Measurements from ENCODE around the gene HOXA6. TPM values are rescaled to one million over a fixed set of nuclear protein-coding genes. Genes with fewer than 3 reads are reported as not detected.

The HOXA6 gene
- total RNA-seq, 1 donor from 2014 or later: not detected

DNA sequence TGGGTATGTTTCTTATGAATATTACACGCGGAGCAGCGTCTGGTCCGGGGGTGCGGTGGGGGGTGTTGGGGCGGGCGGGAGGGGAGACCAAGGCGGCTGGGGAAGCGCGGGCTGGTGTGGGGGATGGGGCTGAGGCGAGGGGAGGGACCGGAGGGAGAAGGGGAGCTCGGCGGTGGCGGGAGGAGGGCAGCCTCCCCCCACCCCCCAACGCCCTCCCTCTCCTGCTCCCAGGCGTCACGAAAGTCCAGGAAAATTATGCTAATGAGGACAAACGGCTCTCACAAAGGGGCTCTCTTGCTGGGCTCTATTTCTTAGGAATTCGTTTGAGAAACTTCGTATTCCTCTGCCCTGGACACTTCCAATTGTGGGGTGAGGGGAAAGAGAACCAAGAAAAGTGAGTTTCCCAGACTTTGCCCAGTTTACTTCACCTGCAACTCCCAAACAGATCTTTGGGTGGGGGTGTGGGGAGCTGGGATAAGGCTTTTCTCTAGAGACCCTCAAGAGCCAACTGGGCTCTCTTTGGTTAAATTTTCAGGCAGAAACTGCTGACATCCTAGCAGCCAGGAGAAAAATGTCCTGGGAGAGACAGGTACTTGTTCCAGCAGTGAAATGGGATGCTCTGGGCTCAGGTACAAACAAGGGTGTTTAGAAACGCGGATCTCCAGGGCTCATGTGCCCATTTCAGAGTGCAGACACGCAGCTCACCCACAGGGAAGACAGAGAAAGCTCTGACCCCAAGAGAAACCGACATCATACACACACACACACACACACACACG lies 33.4 kb downstream of the HOXA6 start:
- DNase-seq (ENCODE audit: low spot score in 2 of 2): no peak
- FAIRE-seq: no peak

DNA sequence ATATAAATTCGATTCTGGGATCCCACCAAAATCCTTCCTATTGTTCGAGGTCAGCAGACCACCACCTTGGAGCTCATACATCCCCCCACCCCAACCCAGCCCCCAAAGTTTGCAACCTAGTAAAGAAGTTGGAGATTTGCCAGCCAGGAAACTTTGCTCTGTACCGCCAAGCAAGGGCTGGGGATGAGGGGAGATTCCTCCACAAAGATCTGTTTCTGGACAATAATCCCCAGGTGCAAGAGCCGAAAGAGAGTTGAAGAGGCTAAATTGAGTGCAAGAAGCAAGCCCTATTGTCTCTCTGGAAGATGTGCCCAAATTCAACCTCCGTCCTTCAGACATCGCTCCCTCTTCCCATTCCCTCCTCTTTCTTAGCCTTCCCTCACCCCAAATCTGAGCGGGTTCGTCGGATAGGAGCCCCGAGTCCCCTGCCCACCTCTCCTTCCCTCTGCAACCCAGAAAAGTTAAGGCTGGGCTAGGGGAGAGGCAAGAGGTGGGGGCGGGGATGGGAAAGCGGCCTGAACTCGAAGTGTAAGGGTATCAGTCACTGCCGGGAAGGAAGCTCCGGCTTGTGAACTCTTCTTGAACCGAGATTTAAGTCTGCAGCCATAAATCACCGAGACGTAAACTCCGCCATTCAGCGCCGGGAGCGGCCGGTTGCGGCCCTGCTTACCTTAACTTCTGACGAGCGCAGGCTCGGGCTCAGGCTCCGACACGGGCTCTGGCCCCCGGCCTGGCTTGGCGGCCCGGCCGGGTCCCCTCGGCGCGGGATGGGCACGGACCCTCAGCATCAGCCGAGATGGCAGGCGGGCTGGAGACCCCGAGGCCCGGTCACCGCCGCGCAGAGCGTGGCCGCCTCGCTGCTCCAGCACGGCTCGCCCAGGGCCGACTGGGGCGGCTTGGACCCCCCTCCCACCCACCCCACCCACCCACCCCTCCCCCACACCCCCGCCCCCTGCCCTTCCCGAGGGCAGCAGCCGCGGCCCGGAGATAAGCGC lies 34.3 kb downstream of the HOXA6 start:
- FAIRE-seq (no peak), DNase-seq (ENCODE audit: low spot score in 2 of 2) (no peak)

DNA sequence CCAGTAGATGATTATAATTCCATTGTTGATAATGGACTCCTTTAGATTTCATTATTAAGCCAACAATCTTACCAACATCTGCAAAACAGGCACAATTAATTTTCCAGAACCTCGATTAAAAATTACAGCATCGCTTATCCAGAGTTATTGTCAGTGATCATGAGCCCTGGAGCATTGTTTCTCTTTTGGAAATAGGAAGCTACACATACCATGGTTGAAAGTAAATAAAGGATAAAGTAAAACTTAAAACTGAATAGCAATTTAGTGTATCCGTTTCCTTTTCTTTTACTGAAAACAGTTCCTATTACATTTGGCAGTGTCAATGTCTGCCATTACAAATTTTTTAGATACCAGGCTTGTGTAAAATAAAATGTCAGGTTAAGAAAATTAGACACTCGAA lies 35.2 kb downstream of the HOXA6 start:
- no peak for DNase-seq (ENCODE audit: low spot score in 2 of 2)
- FAIRE-seq: no peak

DNA sequence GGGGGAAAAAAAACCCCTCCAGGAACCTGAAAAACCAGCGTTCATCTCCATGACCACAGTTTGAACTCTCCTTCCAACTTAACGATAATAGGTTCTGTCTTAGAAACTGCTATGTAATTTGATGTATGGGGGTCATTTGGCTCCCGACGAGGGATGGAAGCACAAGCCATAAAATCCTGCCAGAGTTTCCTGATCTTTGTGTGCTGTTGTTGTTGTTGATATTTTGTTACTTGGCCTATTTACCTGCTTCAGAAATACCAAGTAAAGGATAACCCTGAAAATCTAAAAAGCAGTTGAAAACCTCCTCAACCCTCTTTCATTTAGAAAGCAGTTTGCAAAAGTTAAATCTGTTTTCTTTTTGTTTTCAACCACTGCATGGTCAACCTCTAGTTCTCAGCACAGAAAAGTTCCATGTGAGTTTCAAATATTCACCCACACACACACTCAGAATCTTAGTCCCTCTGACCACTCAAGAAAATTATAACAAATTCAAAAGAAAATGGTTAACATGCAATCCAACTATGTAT lies 35.8 kb downstream of the HOXA6 start:
- no peak for DNase-seq (ENCODE audit: low spot score in 2 of 2)
- FAIRE-seq: no peak

DNA sequence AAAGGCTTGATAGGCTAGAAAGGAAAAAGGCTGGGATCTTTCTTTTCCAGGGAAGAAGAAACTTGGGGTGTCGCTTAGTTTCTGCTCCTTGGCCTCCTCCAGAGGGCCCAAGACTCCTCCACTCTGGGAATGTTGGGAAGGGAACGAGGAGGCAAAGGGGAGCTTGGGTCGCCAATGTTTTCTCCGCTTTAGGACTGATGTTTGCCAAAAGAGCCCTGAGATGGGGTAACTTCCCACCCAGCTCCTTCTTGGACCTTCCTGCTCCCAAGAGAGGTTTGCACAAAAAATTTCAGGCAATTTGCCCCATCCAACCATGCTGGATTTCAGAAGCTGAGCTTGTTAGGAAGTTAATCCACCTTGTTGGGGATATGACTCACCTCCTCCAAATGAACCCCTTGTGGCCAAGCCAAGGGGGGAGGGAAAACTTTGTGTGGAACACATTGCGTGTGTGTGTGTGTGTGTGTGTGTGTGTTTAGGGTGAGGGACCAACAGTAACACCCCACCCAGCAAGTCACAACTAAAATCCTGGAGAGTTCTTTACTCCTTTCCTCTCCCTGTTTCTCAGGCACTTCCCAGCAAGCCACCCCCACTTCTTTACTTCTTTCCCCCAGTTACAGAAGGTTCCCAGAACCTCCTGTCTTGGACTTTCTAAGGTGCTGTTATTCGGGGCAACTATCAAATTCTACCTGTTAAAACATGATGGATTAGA lies 36.4 kb downstream of the HOXA6 start:
- DNase-seq (ENCODE audit: low spot score in 2 of 2) (no peak), FAIRE-seq (no peak)

DNA sequence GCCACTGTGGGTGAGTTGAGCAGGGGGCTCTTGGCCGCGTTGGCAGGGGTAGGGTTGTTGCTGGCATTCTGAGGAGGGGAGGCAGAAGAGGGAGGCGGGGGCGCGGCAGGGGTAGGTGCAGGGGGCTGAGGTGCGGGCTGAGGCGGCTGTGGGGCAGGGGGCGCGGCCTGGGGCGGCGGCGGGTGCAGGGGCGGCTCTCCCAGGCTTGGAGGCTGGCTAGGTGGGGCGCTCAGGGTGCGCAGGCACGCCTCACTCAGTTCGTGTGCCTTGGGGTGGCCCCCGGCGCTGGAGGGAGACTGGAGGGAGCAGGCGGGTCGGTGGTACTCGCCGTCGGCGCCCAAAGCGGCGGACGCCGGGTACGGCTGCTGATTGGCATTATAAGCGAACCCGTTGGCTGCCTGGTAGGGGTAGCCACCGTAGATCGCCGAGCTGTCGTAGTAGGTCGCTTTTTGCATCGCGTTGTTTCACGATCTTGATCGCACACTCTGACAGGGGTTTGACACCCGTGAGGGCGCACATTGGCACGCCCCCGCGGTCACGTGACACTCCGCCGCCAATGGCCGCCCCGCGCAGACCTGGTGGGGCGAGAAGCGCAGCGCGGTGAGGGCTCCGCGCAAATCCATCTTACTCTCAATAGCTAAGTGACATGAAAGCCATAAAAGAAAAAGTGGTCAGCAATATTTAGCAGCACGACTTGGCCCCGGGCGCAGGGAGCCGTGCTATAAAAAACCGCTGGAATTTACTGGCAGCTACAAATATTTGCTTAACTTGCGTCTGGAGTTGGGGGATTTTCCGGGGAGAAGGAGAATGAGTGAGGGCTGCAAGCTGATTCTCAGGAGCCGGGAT lies 37.2 kb downstream of the HOXA6 start:
- FAIRE-seq (no peak), DNase-seq (ENCODE audit: low spot score in 2 of 2) (no peak)

DNA sequence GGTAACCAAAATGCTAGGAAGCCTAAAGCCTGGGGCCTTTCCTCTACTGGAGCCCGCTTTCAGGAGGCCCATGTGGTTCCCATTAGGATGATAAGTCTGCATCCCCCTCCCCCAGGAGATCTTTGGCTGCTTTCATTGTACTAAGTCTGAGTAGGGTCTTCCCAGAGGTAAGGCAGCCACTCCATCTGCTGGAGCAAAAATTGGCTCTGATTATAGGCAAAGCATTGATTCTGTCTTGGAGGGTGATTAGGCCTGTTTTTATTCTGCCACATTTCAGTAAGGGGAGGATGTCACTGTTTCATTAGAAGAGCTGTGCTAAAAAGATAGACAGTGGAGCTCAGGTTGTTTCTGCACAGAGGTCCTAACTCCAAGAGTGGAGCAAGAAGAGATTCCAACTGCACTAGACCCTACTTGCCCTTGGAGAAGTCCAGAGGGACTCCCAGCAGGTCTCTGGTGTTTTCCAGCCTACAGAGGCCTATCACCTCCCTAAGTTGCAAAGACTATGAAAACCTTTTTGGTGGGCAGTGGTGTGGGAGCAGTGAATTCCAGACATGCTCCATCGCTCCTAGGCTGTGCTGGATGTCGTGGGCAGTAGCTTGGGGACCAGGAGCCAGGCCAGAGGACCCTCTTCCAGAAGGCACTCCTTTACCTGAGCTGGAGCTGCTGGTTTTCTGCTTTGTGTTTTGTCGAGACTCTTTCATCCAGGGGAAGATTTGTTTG lies 37.9 kb downstream of the HOXA6 start:
- DNase-seq (ENCODE audit: low spot score in 2 of 2) (no peak), FAIRE-seq (no peak)

DNA sequence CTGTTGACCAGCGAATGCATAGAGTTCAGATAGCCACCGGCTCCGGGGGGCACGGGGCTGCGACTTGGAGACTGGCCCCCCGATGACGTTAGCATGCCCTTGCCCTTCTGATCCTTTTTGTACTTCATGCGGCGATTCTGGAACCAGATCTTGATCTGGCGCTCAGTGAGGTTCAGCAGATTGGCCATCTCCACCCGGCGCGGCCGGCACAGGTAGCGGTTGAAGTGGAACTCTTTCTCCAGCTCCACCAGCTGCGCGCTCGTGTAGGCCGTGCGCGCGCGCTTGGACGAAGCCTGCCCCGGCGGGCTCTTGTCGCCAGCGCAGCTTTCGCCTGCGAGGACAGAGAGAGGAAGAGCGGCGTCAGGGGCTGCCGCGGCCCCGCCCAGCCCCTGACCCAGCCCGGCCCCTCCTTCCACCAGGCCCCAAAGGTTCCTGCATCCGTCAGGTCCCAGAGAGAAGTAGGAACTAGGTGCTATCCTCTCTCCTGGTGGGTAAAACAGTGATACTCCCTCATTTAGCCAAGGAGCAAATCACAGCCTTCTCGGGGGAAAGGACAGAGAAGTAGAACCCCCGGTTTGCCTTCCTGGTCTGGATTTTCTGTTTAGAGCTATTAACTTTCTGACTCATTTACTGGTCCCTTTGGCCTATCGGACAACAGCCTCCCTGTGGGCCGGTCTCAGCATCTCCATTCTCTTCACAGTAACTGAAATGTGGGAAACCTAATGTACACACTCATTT lies 39.0 kb downstream of the HOXA6 start:
- FAIRE-seq: no peak
- DNase-seq (ENCODE audit: low spot score in 2 of 2): no peak

DNA sequence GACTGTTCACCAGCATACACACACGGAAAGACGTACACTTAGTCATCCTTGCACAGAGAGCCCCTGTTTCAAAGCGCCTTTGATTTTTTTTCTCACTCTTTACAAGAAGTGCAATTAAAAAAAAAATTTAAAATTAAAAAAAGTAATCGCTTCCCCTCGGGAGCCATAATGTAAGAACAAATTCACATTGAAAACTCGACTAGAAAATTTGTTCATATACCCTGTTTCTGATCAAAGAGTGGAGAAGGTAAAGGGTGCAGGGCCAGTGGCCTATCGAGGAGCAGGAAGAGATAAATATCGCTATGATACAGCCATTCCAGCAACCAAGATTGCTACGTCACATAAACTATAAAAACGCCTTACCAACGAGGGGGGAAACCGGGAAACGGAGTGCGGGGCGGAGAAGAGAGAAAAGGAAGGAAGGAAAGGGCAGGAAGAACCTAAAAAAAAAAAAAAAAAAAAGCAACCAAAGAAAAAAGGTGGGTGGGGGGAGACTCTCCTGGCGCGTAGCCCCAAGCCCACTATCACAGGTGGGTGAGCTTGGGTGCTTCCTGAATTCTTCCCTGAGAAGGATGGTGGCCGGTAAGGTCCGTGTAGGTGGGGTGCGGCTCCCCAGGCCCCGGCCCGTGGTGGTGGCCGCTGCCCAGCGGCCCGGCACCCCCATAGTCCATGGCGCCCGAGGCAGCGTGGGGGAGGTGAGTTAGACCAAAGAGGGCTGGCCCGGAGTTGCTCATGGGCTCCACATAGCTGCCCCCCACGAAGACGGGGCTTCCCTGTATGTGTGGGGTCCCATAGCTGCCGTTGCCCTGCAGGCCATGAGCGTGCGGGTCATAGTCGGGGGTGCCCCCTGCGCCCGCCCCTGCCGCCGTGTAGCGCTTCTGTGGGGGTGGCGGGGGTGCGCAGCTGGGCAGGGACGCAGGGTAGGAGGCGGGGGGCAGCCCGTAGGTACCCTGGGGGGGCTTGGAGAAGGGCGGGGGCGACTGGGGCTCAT lies 39.9 kb downstream of the HOXA6 start:
- FAIRE-seq: no peak
- DNase-seq (ENCODE audit: low spot score in 2 of 2): no peak

DNA sequence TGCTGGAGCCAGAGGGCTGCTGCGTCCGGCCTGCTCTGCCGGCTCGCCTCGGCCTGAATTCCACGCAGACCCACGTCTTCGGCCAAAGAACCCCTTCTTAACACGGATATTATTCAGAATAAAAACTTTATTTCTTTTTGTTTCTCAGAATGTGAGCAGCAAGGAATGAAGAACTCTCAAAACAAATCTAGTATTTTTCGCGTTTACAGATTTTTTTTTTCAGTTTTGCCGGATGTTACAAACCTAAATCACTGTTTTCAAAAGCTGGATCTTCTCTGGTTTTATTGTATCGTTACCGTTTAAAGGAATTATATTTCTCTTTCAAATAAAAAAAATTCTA lies 40.7 kb downstream of the HOXA6 start:
- no peak for DNase-seq (ENCODE audit: low spot score in 2 of 2)
- no peak for FAIRE-seq

DNA sequence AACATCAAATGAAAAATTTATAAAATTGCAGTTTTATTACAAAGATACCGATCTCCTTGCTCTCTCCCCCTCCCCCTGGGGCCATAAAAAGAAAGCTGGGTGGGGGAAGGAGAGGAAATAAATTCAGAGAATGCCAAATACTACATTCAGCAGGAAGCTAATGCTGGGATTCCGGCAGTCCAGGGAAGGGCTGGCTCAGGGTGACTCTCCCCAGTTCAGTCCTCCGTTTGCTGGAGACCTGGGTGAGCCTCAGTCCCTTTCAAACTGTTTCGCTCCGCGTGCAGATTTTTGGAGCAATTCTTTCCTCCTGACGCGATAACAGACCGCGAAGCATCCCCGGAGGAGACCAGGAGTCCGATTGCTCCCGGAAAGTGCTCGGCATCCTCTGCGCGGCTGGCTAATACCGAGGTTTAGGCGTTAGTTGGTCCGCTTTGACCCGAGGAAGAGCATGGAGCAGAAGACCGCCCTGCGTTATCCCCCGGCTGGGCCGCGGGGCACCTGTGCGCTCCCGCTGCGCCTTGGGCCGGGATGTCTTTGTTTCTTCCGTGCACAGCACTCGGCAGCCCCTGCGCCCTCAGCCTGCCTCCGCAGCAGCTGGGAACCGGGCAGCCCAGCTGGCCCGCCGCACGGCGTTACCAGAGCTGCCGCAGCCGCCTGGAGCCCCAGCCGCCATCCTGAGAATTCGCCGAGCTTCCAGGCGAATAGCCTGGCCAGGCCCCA lies 41.2 kb downstream of the HOXA6 start:
- no peak for FAIRE-seq
- DNase-seq (ENCODE audit: low spot score in 2 of 2): no peak

DNA sequence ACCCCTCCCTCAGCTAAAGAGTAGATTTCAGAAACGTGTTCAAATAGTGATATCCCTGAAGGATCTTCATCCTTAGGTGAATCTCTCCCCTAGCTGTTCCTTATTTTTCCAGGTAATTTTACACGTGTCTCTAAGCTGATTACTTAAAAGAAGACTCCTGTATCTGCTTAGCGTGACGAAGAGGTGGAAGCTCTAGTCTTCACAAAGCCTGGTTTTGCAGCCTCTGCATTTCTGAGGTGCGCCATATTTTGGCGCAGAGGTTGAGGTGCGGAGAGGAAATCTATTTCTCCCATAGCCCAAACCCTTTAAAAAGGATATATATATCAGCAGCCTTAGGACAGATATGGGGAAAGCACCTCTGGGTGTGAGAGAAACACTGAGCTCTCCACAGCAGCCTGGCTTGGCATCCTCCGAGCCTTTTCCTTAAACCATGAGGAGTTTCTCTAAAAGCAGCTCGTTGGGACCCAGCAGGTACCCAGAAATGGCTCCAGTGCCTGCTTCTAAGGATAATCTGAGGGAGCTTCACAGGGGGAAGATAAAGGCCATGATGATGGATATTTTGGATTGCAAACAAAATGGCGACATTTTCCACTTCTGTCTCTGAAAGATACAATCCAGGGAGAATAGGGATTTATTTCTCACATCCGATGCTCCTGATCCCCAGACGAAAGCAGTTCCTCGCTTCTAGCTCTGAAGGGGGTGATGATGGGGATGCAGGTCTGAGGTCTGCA lies 42.1 kb downstream of the HOXA6 start:
- FAIRE-seq (no peak), DNase-seq (ENCODE audit: low spot score in 2 of 2) (no peak)

DNA sequence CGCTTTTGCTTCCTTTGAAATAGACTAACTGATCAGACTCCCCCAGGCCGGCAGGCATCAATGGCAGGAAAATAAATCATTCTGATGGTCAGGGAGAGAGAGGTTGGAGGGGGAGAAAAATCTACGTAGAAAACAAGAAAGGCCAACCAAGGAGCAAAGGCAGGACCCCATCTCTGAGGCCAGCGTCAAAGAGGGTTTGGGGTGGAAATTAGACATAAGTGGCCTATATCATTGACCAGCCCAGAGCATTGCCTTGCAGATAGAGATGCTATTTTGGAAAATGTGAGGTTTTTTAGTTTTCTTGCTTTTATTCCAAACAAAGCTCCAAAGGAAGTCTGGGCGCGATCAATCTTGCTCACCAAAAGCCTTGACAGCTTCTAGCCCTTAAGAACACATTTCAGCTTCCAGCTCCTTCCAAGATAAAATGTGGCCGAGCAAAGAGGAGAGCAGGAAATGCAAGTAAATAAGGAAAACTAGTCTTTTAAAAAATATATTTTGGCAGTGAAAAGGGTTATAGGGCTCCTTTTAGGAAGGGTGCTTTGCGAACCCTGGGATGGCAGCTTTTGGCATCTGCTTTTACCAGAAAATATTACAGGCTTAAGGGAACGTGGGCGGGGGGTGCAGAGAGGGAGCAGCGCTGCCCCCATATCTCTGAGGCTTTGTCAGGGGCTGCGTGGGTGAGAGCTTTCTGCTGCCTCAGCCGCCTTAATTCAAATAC lies 43.1 kb downstream of the HOXA6 start:
- FAIRE-seq: no peak
- no peak for DNase-seq (ENCODE audit: low spot score in 2 of 2)

DNA sequence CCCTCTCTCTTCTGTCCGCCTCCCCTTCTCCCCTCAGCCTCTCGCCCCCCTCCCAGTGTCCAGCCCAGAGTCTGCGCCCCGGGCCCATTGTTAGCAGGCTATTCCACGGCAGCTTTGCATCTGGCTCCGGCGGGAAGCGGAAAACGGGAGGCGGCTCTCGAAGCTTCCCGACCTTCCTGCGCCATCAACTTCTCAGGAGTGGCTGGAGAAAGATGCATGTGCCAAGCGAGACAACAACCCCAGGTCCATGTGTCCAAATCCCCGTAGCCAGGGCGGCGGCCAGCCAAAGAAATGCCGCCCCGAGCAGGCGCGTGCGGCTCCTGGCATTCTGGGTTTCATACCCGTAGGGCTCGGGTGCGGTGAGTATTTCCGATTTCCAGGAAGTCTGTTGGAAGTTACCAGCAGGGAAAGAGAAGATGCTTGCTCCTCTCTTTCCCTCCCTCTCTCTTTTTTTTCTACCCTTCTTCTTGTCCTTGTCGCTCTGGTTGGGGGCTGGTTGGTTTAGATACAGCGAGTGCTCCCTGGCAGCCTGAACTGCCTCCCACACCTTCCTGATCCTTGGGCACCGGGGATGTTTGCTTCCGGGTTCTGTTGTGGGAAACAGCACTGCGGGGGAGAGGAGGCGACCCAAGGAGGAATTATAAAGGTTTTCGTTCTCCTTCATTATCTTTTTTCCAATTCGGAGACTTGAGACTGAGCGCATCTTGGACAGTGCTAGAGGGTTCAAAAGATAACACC lies 43.9 kb downstream of the HOXA6 start:
- no peak for DNase-seq (ENCODE audit: low spot score in 2 of 2)
- FAIRE-seq: no peak

Data from frontal cortex (tissue), 4 donors.